Stomach (tissue), 9 donors: ENCODE data around the gene PRKCH. TPM values are rescaled to one million over a fixed set of nuclear protein-coding genes. Genes with fewer than 3 reads are reported as not detected.

Experiments used
- DNase-seq, 2 donors: peaks; one replicate each; pipeline versions ENCODE4 v3.0.0 to v3.0.0-alpha.2; 2013 to 2019
- H3K27ac ChIP-seq, 5 donors: fragments of 200-600 bp in 4 of 5; sonication (generic) in 4 of 5; one replicate each; pipeline ENCODE4 v1.5.1; 2013 to 2019; ENCODE audit warnings: mild to moderate bottlenecking in 1 of 5, moderate library complexity in 1 of 5
- H3K27me3 ChIP-seq, 3 donors: fragments of 200-600 bp; sonication (generic); one replicate each; pipeline ENCODE4 v1.5.1; 2017 to 2019; ENCODE audit warnings: mixed run types in 1 of 3
- H3K36me3 ChIP-seq, 4 donors: fragments of 200-600 bp; sonication (generic); 1 replicate in 3 of 4; 2 replicates in 1 of 4; pipeline ENCODE4 v1.5.1; 2016 to 2019
- H3K4me1 ChIP-seq, 4 donors: fragments of 200-600 bp; sonication (generic); one replicate each; pipeline ENCODE4 v1.5.1; 2016 to 2019
- H3K4me3 ChIP-seq, 4 donors: fragments of 200-600 bp; sonication (generic) in 3 of 4; one replicate each; pipeline ENCODE4 v1.5.1; 2016 to 2019; ENCODE audit warnings: mild to moderate bottlenecking in 1 of 4
- H3K9me3 ChIP-seq, 4 donors: fragments of 200-600 bp; sonication (generic); one replicate each; pipeline ENCODE4 v1.5.1; 2016 to 2019
- EP300 ChIP-seq: sonication (generic); formaldehyde crosslinking; IDR thresholded peaks from one replicate; pipeline ENCODE4 v1.6.1; 2017; ENCODE audit warnings: antibody characterized with exemption
- POLR2A ChIP-seq, 4 donors: fragments of 450-650 bp; IDR thresholded peaks; one replicate each; pipeline ENCODE4 v1.6.1; 2016; ENCODE audit warnings: antibody characterized with exemption in 4 of 4, control low read depth in 2 of 4, mild to moderate bottlenecking in 1 of 4, moderate library complexity in 1 of 4
- POLR2AphosphoS5 ChIP-seq, 3 donors: sonication (generic); formaldehyde crosslinking; IDR thresholded peaks; one replicate each; pipeline ENCODE4 v1.6.1; 2016; ENCODE audit warnings: antibody characterized with exemption in 3 of 3
- WGBS, 5 donors: extraction: QIAGEN DNeasy Blood & Tissue Kit in 3 of 5; methylation state at CpG; one replicate each; pipeline versions ENCODE4 v1.1.5 to v1.1.7; 2013 to 2018; 5-methylcytosine and 5-hydroxymethylcytosine counted together
- intact Hi-C: fragments of 100-400 bp; cut with DNase I; formaldehyde crosslinking; loops from one replicate; pipeline ENCODE4 v1.15.1; 2023; ENCODE audit warnings: low total_unique reads
- polyA plus RNA-seq, 3 donors: library from polyadenylated mRNA; stranded (reverse); fragments of 200-250 nt; gene quantifications; one replicate each; pipeline ENCODE4 v1.2.3, GENCODE V29; 2013
- total RNA-seq, 5 donors: library from RNA; depleted of rRNA; stranded (reverse); fragments of >200 nt; gene quantifications; one replicate each; pipeline versions ENCODE4 v1.1.0 to v1.2.3, GENCODE V29; 2014 to 2016
- TF ChIP-seq, protein P1 (sequence below), 7 experiments: fragments of 450-650 bp in 4 of 7; fragments of 200-600 bp in 3 of 7; sonication (generic) in 3 of 7; IDR thresholded peaks; one replicate each; pipeline ENCODE4 v1.5.1; 2016 to 2019; ENCODE audit warnings: antibody characterized with exemption in 7 of 7, control low read depth in 2 of 7, mild to moderate bottlenecking in 1 of 7
- donor health status: healthy with polysubstance abuse.
- donor health status: Bipolar disorder and iron deficiency.
- donor health status: healthy.

The PRKCH gene
- total and polyA plus RNA-seq, 8 donors: 5.5 to 84.0 (median 14.7) TPM

DNA sequence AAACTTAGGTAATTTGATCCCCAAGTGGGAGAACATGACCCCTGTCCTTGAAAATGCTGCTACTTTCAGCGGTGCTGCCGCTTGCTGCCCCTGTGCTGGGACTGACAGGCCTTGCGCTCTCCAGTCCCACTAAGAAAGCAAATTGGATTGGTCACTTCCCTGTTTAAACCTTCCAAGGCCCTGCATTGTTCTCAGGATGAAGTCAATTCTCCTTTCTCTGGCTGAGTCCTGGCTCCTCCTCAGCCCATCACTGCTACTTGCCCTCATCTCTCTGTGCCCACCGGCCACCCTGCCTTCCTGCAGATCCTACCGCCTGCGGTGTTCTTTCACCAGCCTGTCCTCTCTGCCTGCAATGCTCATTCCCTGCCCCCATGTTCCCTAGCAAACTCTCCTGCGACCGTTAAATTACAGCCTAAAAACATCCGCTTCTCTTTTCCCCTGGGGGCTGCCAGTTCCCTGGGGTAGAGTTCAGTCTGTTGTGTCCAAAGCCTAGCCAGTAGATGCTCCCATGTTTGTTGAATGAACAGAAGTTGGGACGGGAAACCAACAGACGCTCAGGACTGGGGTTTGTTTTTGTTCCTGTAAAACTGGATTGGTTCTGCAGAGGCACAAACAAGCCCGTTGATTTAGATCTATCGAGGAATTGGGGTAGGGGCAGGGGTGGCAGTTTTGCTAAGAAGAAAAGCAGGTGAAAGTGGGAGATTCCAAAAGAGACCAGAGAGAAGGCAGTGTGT is 246.6 kb downstream of the PRKCH start:
- H3K27ac ChIP-seq: peak overlapping the region; percentile 15 to 81 (median 65)
- H3K36me3 ChIP-seq: no peaks in the 10 kb centered on the region
- H3K9me3 ChIP-seq: no peaks in the 10 kb centered on the region
- intact Hi-C loops: no loop called here
- TF ChIP-seq, protein P1, sequence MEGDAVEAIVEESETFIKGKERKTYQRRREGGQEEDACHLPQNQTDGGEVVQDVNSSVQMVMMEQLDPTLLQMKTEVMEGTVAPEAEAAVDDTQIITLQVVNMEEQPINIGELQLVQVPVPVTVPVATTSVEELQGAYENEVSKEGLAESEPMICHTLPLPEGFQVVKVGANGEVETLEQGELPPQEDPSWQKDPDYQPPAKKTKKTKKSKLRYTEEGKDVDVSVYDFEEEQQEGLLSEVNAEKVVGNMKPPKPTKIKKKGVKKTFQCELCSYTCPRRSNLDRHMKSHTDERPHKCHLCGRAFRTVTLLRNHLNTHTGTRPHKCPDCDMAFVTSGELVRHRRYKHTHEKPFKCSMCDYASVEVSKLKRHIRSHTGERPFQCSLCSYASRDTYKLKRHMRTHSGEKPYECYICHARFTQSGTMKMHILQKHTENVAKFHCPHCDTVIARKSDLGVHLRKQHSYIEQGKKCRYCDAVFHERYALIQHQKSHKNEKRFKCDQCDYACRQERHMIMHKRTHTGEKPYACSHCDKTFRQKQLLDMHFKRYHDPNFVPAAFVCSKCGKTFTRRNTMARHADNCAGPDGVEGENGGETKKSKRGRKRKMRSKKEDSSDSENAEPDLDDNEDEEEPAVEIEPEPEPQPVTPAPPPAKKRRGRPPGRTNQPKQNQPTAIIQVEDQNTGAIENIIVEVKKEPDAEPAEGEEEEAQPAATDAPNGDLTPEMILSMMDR (IDR thresholded peaks at IDR 0.05): no peak
- TF ChIP-seq POLR2A (IDR thresholded peaks at IDR 0.05) (no peak), EP300 (no peak), POLR2AphosphoS5 (IDR thresholded peaks at IDR 0.05) (no peak)
- peaks cover 23 to 80% (median 35%) of the 10 kb centered on the region in 4 donors for H3K4me1 ChIP-seq
- WGBS, 5 donors: 50 to 61% (median 54%) methylated on average over 13 of the region's 13 CpGs
- no peak for DNase-seq
- peak overlapping the region; percentile 13 to 39 (median 30) for H3K4me3 ChIP-seq
- no peaks in the 10 kb centered on the region for H3K27me3 ChIP-seq

DNA sequence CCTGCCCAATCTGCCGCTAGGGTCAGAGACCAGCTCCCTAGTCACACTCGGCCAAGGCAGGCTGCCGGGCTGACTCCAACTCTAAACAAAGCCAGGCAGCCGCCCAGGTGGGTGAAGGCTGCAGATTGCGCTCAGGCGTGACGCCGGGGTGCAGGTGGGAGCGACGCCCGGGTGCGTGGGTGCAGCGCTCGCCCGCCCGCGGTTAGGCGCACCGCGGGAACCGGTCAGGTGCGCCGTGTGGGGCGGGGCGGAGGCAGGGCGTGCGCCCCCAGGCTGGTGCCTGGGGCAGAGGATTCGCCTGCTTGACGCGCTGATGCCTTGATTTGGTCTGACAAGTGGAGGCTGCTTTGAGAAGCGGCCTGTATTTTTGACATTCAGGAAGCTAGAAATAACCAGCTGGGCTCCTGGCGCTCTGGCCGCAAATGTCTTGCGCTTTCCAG is 247.2 kb downstream of the PRKCH start:
- TF ChIP-seq POLR2AphosphoS5 (IDR thresholded peaks at IDR 0.05): peak in 1 of 3 donors; percentile 58
- no peak for TF ChIP-seq EP300
- no peaks in the 10 kb centered on the region for H3K9me3 ChIP-seq
- intact Hi-C loops: no loop called here
- H3K36me3 ChIP-seq: no peaks in the 10 kb centered on the region
- peak overlapping the region; percentile 13 to 39 (median 30) for H3K4me3 ChIP-seq
- H3K27me3 ChIP-seq: no peaks in the 10 kb centered on the region
- H3K27ac ChIP-seq: peak overlapping the region; percentile 15 to 81 (median 65)
- DNase-seq: peak; percentile 72 to 81
- WGBS, 5 donors: 12 to 20% (median 16%) methylated on average over 31 to 34 of the region's 34 CpGs
- peaks cover 22 to 80% (median 31%) of the 10 kb centered on the region in 4 donors for H3K4me1 ChIP-seq

DNA sequence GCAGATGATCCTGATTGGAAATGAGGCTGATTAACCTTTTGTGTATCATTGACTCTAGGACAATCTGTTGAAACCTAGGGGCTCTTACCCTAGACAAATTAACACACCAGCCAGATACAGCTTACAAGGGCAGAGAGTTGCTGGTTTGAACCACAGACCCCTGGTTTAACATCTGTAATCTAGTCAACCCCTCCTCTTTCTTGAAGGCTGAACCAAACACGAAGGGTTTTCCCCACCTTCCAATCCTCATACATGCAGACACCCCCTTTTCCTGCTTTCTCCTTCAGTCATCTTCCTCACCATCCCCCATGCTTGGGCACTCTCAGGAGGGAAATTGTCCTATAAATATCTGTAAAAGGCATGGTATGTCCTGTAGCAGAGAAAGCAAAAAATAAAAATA is 247.9 kb downstream of the PRKCH start:
- intact Hi-C loops: no loop called here
- WGBS, 5 donors: 72 to 84% (median 79%) methylated on average over 1 of the region's 1 CpG
- no peak for TF ChIP-seq POLR2AphosphoS5 (IDR thresholded peaks at IDR 0.05)
- TF ChIP-seq, protein P1 (IDR thresholded peaks at IDR 0.05): no peak
- no peak for TF ChIP-seq POLR2A (IDR thresholded peaks at IDR 0.05)
- no peak for TF ChIP-seq EP300

DNA sequence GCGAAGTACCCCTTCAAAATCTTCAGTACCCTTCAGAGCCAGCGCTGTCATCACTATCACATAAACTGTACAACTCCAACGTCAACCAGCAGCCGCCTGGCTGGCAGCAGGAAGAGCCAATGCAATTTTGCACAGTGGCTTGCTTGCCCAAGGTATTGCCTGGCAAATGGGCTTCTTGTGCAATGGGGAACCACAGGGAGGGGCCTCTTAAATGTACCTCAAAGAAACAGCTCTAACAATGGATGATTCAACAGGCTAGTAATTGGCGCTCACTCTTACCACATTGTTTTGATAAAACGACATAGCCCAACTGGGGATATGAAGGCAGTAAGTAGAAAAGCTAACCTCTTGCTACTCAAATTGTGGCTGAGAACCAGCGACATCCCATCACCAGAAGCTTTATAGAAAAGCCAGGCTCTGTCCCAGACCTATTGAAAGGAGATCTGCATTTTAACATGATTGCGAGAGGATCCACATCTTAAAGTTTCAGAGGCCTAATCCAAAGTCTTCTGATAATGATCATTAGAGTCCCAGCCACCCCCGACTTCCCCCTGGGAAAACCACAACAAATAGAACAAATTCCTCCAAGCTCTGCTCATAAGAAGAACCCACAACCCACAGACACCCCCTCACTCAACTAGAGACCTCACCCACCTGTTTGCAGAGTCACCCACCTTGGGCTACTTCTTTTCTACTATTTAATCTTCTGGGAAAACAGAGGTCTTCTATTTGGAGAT is 248.6 kb downstream of the PRKCH start:
- TF ChIP-seq EP300: no peak
- peak in 2 of 3 donors; percentile 59 to 65 for TF ChIP-seq POLR2AphosphoS5 (IDR thresholded peaks at IDR 0.05)
- no peak for TF ChIP-seq POLR2A (IDR thresholded peaks at IDR 0.05)
- TF ChIP-seq, protein P1 (IDR thresholded peaks at IDR 0.05): no peak
- 71 to 79% (median 76%) methylated on average over 9 of the region's 9 CpGs for WGBS, 5 donors
- intact Hi-C loops: no loop called here
- peak overlapping the region in 3 of 5 donors; percentile 61 to 81 (median 80) for H3K27ac ChIP-seq
- no peaks in the 10 kb centered on the region for H3K36me3 ChIP-seq
- no peak overlapping the region for H3K4me3 ChIP-seq
- H3K27me3 ChIP-seq: no peaks in the 10 kb centered on the region
- H3K9me3 ChIP-seq: no peaks in the 10 kb centered on the region
- peak in 1 of 2 donors; percentile 59 for DNase-seq
- H3K4me1 ChIP-seq: peaks cover 27 to 74% (median 29%) of the 10 kb centered on the region in 4 donors

More for the DNA sequence above, 247.9 kb downstream of the PRKCH start:
- Histone ChIP-seq H3K36me3 (no peaks in the 10 kb centered on the region), H3K27ac (peak overlapping the region in 4 of 5 donors; percentile 61 to 81 (median 72)), H3K4me3 (no peak overlapping the region), H3K4me1 (peaks cover 26 to 79% (median 31%) of the 10 kb centered on the region in 4 donors), H3K27me3 (no peaks in the 10 kb centered on the region), H3K9me3 (no peaks in the 10 kb centered on the region)
- no peak for DNase-seq
